Coronary artery (tissue), 2 donors: ENCODE results near the gene XXYLT1.

Experiments used
- DNase-seq: peaks from one replicate; pipeline ENCODE4 v3.0.0-alpha.2; 2017; ENCODE audit warnings: low spot score
- H3K27ac ChIP-seq, 2 donors: fragments of 200-600 bp; sonication (generic); one replicate each; pipeline ENCODE4 v1.5.1; 2016 to 2019
- H3K4me3 ChIP-seq: fragments of 200-600 bp; sonication (generic); 2 replicates; pipeline ENCODE4 v1.5.1; 2016; ENCODE audit warnings: mild to moderate bottlenecking, moderate library complexity
- TF ChIP-seq, protein P1 (sequence below): fragments of 200-600 bp; sonication (generic); IDR thresholded peaks from one replicate; pipeline ENCODE4 v1.5.1; 2019; ENCODE audit warnings: antibody characterized with exemption

The XXYLT1 gene

DNA sequence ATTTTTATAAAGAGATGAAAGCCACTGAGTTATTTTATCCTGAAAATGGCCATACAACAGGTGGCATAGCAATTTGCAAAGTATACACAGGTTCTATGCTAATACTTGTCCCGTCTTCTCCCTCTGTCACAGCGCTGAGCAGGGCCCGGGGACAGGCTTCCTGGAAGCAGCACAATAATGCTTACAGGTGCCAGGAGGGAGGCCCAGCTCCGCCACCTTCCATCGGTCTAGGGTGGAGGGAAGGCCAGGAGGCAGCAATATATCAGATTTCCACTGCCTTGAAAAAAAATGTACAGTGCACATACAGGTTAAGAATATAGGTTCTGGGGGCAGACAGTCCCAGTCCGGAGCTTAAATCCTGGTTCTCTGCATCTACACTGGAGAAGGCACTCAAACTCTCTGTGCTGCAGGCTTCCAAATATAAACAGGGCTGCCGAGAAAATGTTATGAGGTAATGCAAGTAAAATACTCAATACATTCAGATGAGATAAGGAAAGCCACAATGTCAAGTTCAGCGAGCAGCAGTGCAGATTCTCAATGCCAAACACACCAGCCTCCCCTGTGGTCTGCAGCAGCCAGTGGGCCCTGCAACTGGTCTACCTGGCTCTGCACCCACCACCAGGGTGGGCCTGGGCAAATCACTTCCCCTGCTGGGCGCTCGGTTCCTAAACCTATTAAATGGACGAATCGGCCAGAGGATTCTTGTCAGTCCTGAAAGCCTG, 189.6 kb downstream of the XXYLT1 start:
- no peak overlapping the region for H3K4me3 ChIP-seq
- H3K27ac ChIP-seq = no peak overlapping the region
- DNase-seq = no peak
- TF ChIP-seq, protein P1, sequence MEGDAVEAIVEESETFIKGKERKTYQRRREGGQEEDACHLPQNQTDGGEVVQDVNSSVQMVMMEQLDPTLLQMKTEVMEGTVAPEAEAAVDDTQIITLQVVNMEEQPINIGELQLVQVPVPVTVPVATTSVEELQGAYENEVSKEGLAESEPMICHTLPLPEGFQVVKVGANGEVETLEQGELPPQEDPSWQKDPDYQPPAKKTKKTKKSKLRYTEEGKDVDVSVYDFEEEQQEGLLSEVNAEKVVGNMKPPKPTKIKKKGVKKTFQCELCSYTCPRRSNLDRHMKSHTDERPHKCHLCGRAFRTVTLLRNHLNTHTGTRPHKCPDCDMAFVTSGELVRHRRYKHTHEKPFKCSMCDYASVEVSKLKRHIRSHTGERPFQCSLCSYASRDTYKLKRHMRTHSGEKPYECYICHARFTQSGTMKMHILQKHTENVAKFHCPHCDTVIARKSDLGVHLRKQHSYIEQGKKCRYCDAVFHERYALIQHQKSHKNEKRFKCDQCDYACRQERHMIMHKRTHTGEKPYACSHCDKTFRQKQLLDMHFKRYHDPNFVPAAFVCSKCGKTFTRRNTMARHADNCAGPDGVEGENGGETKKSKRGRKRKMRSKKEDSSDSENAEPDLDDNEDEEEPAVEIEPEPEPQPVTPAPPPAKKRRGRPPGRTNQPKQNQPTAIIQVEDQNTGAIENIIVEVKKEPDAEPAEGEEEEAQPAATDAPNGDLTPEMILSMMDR = no peak

GRCh38 chr3:195080571-195081151, 190.3 kb downstream of the XXYLT1 start:
- TF ChIP-seq, protein P1 = no peak
- Histone ChIP-seq H3K27ac (no peak overlapping the region), H3K4me3 (no peak overlapping the region)
- no peak for DNase-seq

DNA sequence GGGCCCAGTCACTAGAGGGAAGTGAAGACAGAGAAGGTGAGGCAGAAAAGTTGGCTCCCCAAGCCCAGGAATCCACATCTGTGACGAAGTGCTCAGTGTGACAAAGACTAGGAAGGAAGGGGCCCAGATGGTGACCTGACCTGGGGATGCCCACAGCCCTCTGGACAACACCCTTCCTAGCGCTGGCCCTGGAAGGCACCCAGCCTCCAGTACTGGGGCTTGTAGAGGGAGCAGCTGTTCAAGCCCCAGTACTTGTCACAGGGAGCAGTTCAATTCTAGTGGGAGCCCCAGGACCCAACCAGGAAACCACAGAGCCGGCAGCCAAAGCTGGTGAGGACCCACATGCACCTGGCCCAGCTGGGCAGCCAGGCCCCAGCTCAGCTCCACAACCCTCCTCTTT, 190.8 kb downstream of the XXYLT1 start:
- no peak for DNase-seq
- Histone ChIP-seq H3K4me3 (no peak overlapping the region), H3K27ac (no peak overlapping the region)
- TF ChIP-seq, protein P1 = no peak

- no peak overlapping the region for H3K4me3 ChIP-seq
- TF ChIP-seq, protein P1 = no peak
- DNase-seq = no peak
- H3K27ac ChIP-seq = no peak overlapping the region
Observed at GRCh38 chr3:195079636-195080035, 191.3 kb downstream of the XXYLT1 start.

DNA sequence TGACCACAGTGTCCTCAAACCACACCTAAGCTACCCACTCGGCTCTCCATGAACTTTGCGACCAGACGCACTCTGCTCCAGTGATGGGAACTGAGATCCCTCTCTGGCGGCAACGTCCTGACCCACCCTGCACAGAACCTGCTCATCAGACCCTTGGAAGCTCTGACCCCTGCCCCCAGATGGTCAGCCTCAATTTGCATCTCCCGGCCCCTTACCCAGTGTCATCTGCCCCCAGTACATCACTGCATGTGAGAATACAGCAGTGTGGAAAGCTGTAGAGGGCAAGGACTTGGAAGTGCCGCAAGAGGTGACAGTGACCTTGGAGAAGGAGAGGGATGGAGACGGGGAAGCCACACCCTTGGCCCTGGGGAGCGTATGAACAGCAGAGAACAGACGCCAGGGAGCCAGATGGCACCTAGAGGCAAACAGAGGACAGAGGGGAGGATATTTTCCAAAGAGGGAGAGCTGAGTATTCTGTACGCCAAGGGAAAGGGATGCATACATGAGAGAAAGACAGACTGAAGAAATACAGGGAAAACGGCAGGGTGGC, 192.0 kb downstream of the XXYLT1 start:
- no peak overlapping the region for H3K4me3 ChIP-seq
- no peak overlapping the region for H3K27ac ChIP-seq
- DNase-seq = no peak
- TF ChIP-seq, protein P1 = no peak

DNA sequence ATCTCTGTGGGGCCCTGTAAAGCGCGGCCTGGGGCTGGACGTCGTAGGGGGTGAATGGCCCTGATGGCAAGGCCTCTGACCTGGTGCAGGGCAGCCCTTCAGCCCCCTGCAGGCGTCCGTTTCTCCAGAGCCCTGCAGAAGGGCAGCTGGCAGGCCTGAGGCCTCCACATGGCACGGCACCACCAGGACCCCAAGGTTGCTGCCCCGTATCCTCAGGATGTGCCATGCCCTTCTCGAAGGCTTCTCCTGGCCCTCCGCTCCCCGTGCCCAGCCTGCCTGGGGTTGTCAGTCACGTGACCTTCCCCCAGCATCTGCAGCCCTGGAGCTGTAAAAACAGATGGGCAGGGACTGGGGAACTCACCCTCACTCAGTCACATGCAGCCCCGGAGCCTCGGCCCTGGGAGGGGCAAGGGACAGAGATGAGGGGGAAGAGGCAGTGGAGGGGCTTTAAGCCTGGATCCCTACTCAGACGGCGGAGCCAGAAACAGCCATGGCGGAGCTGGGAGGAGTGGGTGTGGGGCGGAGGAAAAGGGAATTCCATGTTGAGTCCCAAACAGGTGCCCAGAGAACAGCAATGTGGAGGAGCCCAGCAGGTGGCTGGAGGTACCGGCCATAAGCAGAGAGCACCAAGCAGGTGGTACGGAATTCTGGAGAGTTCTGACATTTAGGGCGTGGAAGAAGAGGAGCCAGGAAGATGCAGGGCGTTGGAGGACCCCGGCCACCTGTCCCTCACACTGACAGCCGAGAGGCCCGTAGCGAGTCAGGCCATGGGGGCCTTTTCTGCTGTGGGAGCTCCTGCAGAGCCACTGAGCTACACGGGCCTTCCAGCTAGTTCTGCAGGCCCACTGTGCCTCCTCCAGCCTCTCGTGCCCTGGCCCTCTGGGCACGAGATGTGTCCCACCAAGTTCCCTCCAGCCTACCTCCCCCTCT, 193.1 kb downstream of the XXYLT1 start:
- Histone ChIP-seq H3K4me3 (no peak overlapping the region), H3K27ac (no peak overlapping the region)
- TF ChIP-seq, protein P1 = no peak
- no peak for DNase-seq
